SK-N-SH (cell line): ENCODE data around the gene RELN. TPM values are rescaled to one million over a fixed set of nuclear protein-coding genes. Genes with fewer than 3 reads are reported as not detected.

Source experiments
- CTCF ChIA-PET: fragments of 300-600, 350-600 bp; formaldehyde crosslinking; extraction: SDS; loops from one replicate; lab custom pipeline; 2021; lab: Yijun Ruan, JAX
- POLR2A ChIA-PET: fragments of 350-600 bp; sonication (Branson Sonifier 250); formaldehyde crosslinking; extraction: SDS; loops from one replicate; lab custom pipeline; 2020; ENCODE audit warnings: antibody characterized with exemption, inconsistent platforms; lab: Yijun Ruan, JAX
- DNase-seq: peaks from one replicate; pipeline ENCODE4 v3.0.0; 2012
- H2AFZ ChIP-seq: fragments of 200-600 bp; sonication (generic); 2 replicates; pipeline ENCODE4 v1.8.1; 2016; ENCODE audit warnings: antibody characterized with exemption, mild to moderate bottlenecking, low read depth
- H3F3A ChIP-seq: fragments of 200-600 bp; sonication (generic); replicated peaks from 2 replicates; pipeline ENCODE3; 2016; ENCODE audit warnings: antibody characterized with exemption, mild to moderate bottlenecking; ENCODE audit not compliant: insufficient read depth
- H3K27ac ChIP-seq, 2 experiments: fragments of 200-500 bp in 1 of 2; fragments of 200-600 bp in 1 of 2; sonication (Bioruptor generic) in 1 of 2; sonication (generic), shearing (Covaris generic) in 1 of 2; 2 replicates each; pipeline versions ENCODE4 v1.5.1 to v1.6.1; 2014 to 2016; ENCODE audit warnings: low read depth in 2 of 2, inconsistent platforms in 1 of 2, low read length in 1 of 2, mild to moderate bottlenecking in 1 of 2, mixed read lengths in 1 of 2
- H3K27me3 ChIP-seq: fragments of 200-600 bp; sonication (generic), shearing (Covaris generic); 2 replicates; pipeline ENCODE4 v1.6.1; 2016; ENCODE audit warnings: mixed run types; ENCODE audit not compliant: insufficient read depth
- H3K36me3 ChIP-seq, 2 experiments: fragments of 200-500 bp in 1 of 2; fragments of 200-600 bp in 1 of 2; sonication (Bioruptor generic) in 1 of 2; sonication (generic) in 1 of 2; replicated peaks in 1 of 2; 2 replicates each; pipeline versions ENCODE3 to v1.5.1; 2014 to 2016; ENCODE audit warnings: low read length in 1 of 2, mild to moderate bottlenecking in 1 of 2; ENCODE audit not compliant: insufficient read depth in 2 of 2, control insufficient read depth in 1 of 2
- H3K4me1 ChIP-seq, 2 experiments: fragments of 200-500 bp in 1 of 2; fragments of 200-600 bp in 1 of 2; sonication (Bioruptor generic) in 1 of 2; sonication (generic), shearing (Covaris generic) in 1 of 2; 2 replicates each; pipeline versions ENCODE4 v1.5.1 to v1.6.1; 2014 to 2016; ENCODE audit warnings: low read depth in 1 of 2, low read length in 1 of 2, mixed run types in 1 of 2; ENCODE audit not compliant: insufficient read depth in 2 of 2, control insufficient read depth in 1 of 2
- H3K4me2 ChIP-seq: fragments of 200-600 bp; sonication (generic), shearing (Covaris generic); 2 replicates; pipeline ENCODE4 v1.6.1; 2017; ENCODE audit warnings: mixed run types
- H3K4me3 ChIP-seq, 2 experiments: fragments of 200-500 bp in 1 of 2; fragments of 200-600 bp in 1 of 2; sonication (Bioruptor generic) in 1 of 2; sonication (generic), shearing (Covaris generic) in 1 of 2; 2 replicates each; pipeline versions ENCODE4 v1.5.1 to v1.8.1; 2014 to 2016; ENCODE audit warnings: low read depth in 2 of 2, inconsistent platforms in 1 of 2, low read length in 1 of 2, mild to moderate bottlenecking in 1 of 2, mixed read lengths in 1 of 2, moderate library complexity in 1 of 2
- H3K79me2 ChIP-seq: fragments of 200-600 bp; sonication (generic); 2 replicates; pipeline ENCODE4 v1.8.1; 2017; ENCODE audit warnings: mild to moderate bottlenecking; ENCODE audit not compliant: insufficient read depth
- H3K9ac ChIP-seq: fragments of 200-600 bp; sonication (generic); 2 replicates; pipeline ENCODE4 v1.6.1; 2017; ENCODE audit warnings: mixed run types
- H3K9me2 ChIP-seq: fragments of 200-600 bp; sonication (generic); 2 replicates; pipeline ENCODE4 v1.6.1; 2017; ENCODE audit warnings: mixed run types
- H3K9me3 ChIP-seq: fragments of 200-600 bp; sonication (generic); 2 replicates; pipeline ENCODE4 v1.6.1; 2017; ENCODE audit warnings: mixed run types, mild to moderate bottlenecking, moderate library complexity
- H4K20me1 ChIP-seq: fragments of 200-600 bp; sonication (generic); 2 replicates; pipeline ENCODE4 v1.6.1; 2017; ENCODE audit warnings: mild to moderate bottlenecking, mixed run types; ENCODE audit not compliant: insufficient read depth
- CHD2 ChIP-seq: fragments of 150-350 bp; IDR thresholded peaks from 2 replicates; pipeline ENCODE4 v1.6.1; 2018; ENCODE audit warnings: low read length; ENCODE audit not compliant: partially characterized antibody
- EZH2phosphoT487 ChIP-seq: fragments of 200-600 bp; sonication (generic); IDR thresholded peaks from 2 replicates; pipeline ENCODE4 v1.6.1; 2017; ENCODE audit warnings: low read depth, mixed run types, mild to moderate bottlenecking, antibody characterized with exemption, moderate library complexity, borderline replicate concordance
- FOSL2 ChIP-seq: IDR thresholded peaks from 2 replicates; pipeline ENCODE4 v1.4.0; 2012; ENCODE audit warnings: low read depth, mild to moderate bottlenecking, moderate library complexity, borderline replicate concordance
- GATA2 ChIP-seq: sonication (generic); formaldehyde crosslinking; IDR thresholded peaks from 2 replicates; pipeline ENCODE4 v1.5.0; 2020; ENCODE audit warnings: mild to moderate bottlenecking, missing genetic modification reagents
- MAX ChIP-seq: IDR thresholded peaks from 2 replicates; pipeline ENCODE4 v1.4.0; 2012; ENCODE audit warnings: low read depth
- MEF2A ChIP-seq: IDR thresholded peaks from 2 replicates; pipeline ENCODE4 v1.4.0; 2012; ENCODE audit warnings: low read depth, borderline replicate concordance
- MXI1 ChIP-seq: IDR thresholded peaks from 2 replicates; pipeline ENCODE4 v1.6.1; 2012; ENCODE audit warnings: mild to moderate bottlenecking, low read depth, low read length, improper control_type of control experiment
- NFIC ChIP-seq: IDR thresholded peaks from 2 replicates; pipeline ENCODE4 v1.4.0; 2012; ENCODE audit warnings: borderline replicate concordance
- NRF1 ChIP-seq: IDR thresholded peaks from 2 replicates; pipeline ENCODE4 v1.6.1; 2012; ENCODE audit warnings: low read depth, mild to moderate bottlenecking, low read length
- POLR2AphosphoS5 ChIP-seq: IDR thresholded peaks from 2 replicates; pipeline ENCODE4 v1.6.1; 2012; ENCODE audit warnings: low read depth, low read length
- REST ChIP-seq: IDR thresholded peaks from 2 replicates; pipeline ENCODE4 v1.6.1; 2012; ENCODE audit warnings: mild to moderate bottlenecking, low read depth, low read length, moderate library complexity
- SMC3 ChIP-seq: IDR thresholded peaks from 2 replicates; pipeline ENCODE4 v1.6.1; 2012; ENCODE audit warnings: low read depth, low read length, improper control_type of control experiment
- TAF1 ChIP-seq: IDR thresholded peaks from 2 replicates; pipeline ENCODE4 v1.6.1; 2012; ENCODE audit warnings: low read depth, mild to moderate bottlenecking, low read length, moderate library complexity, borderline replicate concordance
- TCF12 ChIP-seq: IDR thresholded peaks from 2 replicates; pipeline ENCODE4 v1.4.0; 2012
- TEAD4 ChIP-seq: IDR thresholded peaks from 2 replicates; pipeline ENCODE4 v1.4.0; 2012; ENCODE audit warnings: mild to moderate bottlenecking, borderline replicate concordance; ENCODE audit not compliant: insufficient read depth
- ZBTB33 ChIP-seq: IDR thresholded peaks from 2 replicates; pipeline ENCODE4 v1.4.0; 2012; ENCODE audit warnings: low read depth, borderline replicate concordance
- WGBS: methylation state at CpG from one replicate; pipeline ENCODE4 v1.1.6; 2017; ENCODE audit warnings: low lambda C conversion rate; 5-methylcytosine and 5-hydroxymethylcytosine counted together
- polyA plus RNA-seq, 3 experiments: library from polyadenylated mRNA; depleted of rRNA; stranded (reverse); fragments of >200 nt; gene quantifications; 2 replicates each; pipeline ENCODE4 v1.2.3, GENCODE V29; 2012
- TF ChIP-seq, protein P1 (sequence below): fragments of 150-350 bp; IDR thresholded peaks from 2 replicates; pipeline ENCODE4 v1.6.1; 2016; ENCODE audit warnings: mild to moderate bottlenecking, low read depth, low read length
- TF ChIP-seq, protein P2 (sequence below): fragments of 200-600 bp; sonication (generic); IDR thresholded peaks from 2 replicates; pipeline ENCODE4 v1.6.1; 2017; ENCODE audit warnings: antibody characterized with exemption, mild to moderate bottlenecking, moderate library complexity

The RELN gene
- polyA plus RNA-seq, 1 of the 3 experiments (the other 2 are of a cell fraction) = 0.02 TPM

GRCh38 chr7:103499976-103500375 lies 489.5 kb downstream of the RELN start:
- Histone ChIP-seq H3F3A (no peaks in the 10 kb centered on the region), H3K27ac (no peak overlapping the region), H3K4me2 (no peak overlapping the region), H3K9ac (no peak overlapping the region), H4K20me1 (no peaks in the 10 kb centered on the region), H3K9me2 (no peaks in the 10 kb centered on the region), H3K27me3 (no peaks in the 10 kb centered on the region), H3K36me3 (no peaks in the 10 kb centered on the region), H2AFZ (no peak overlapping the region), H3K79me2 (no peaks in the 10 kb centered on the region), H3K9me3 (no peaks in the 10 kb centered on the region), H3K4me3 (no peak overlapping the region), H3K4me1 (no peaks in the 10 kb centered on the region)
- CTCF ChIA-PET = interaction anchor here (1.5 kb wide), 1 partner anchor 13 kb away, joined by 3 read pairs; no protein-coding TSS in a partner anchor
- 10% methylated on average over 1 of the region's 1 CpG for WGBS
- DNase-seq = no peak
- TF ChIP-seq POLR2AphosphoS5 (no peak), TAF1 (no peak), GATA2 (CRISPR knock-in tag) (no peak), MXI1 (no peak), CHD2 (no peak), TEAD4 (no peak), NRF1 (no peak), ZBTB33 (no peak), NFIC (no peak), FOSL2 (no peak), EZH2phosphoT487 (no peak), SMC3 (no peak), MEF2A (no peak), TCF12 (no peak), REST (no peak), MAX (no peak)
- TF ChIP-seq, protein P1, sequence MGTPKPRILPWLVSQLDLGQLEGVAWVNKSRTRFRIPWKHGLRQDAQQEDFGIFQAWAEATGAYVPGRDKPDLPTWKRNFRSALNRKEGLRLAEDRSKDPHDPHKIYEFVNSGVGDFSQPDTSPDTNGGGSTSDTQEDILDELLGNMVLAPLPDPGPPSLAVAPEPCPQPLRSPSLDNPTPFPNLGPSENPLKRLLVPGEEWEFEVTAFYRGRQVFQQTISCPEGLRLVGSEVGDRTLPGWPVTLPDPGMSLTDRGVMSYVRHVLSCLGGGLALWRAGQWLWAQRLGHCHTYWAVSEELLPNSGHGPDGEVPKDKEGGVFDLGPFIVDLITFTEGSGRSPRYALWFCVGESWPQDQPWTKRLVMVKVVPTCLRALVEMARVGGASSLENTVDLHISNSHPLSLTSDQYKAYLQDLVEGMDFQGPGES = no peak
- TF ChIP-seq, protein P2, sequence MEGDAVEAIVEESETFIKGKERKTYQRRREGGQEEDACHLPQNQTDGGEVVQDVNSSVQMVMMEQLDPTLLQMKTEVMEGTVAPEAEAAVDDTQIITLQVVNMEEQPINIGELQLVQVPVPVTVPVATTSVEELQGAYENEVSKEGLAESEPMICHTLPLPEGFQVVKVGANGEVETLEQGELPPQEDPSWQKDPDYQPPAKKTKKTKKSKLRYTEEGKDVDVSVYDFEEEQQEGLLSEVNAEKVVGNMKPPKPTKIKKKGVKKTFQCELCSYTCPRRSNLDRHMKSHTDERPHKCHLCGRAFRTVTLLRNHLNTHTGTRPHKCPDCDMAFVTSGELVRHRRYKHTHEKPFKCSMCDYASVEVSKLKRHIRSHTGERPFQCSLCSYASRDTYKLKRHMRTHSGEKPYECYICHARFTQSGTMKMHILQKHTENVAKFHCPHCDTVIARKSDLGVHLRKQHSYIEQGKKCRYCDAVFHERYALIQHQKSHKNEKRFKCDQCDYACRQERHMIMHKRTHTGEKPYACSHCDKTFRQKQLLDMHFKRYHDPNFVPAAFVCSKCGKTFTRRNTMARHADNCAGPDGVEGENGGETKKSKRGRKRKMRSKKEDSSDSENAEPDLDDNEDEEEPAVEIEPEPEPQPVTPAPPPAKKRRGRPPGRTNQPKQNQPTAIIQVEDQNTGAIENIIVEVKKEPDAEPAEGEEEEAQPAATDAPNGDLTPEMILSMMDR = no peak
- POLR2A ChIA-PET = no interaction called here
